Parathyroid adenoma (tissue), 2 donors: ENCODE results near the gene CHD9NB.

ENCODE experiments used
- H2AFZ ChIP-seq: fragments of 300-600 bp; sonication (generic); one replicate; pipeline ENCODE4 v1.7.0; 2017; ENCODE audit warnings: antibody characterized with exemption, mild to moderate bottlenecking
- H3K27ac ChIP-seq: fragments of 300-600 bp; sonication (generic); one replicate; pipeline ENCODE4 v1.7.0; 2017
- H3K27me3 ChIP-seq: fragments of 300-600 bp; sonication (generic); one replicate; pipeline ENCODE4 v1.7.0; 2017; ENCODE audit warnings: low read length; ENCODE audit not compliant: control insufficient read depth, insufficient read depth
- H3K36me3 ChIP-seq: fragments of 300-600 bp; sonication (generic); one replicate; pipeline ENCODE4 v1.7.0; 2017; ENCODE audit warnings: low read length; ENCODE audit not compliant: control insufficient read depth, insufficient read depth
- H3K4me1 ChIP-seq: fragments of 300-600 bp; sonication (generic); one replicate; pipeline ENCODE4 v1.7.0; 2017; ENCODE audit warnings: control low read depth
- H3K4me2 ChIP-seq: fragments of 300-600 bp; sonication (generic); one replicate; pipeline ENCODE4 v1.7.0; 2017; ENCODE audit warnings: low read length
- H3K4me3 ChIP-seq: fragments of 300-600 bp; sonication (generic); one replicate; pipeline ENCODE4 v1.7.0; 2017; ENCODE audit warnings: low read depth, low read length
- H3K79me2 ChIP-seq: fragments of 300-600 bp; sonication (generic); one replicate; pipeline ENCODE4 v1.7.0; 2017; ENCODE audit warnings: control low read depth
- H3K9ac ChIP-seq: fragments of 300-600 bp; sonication (generic); one replicate; pipeline ENCODE4 v1.7.0; 2017; ENCODE audit warnings: mild to moderate bottlenecking
- H3K9me3 ChIP-seq: fragments of 300-600 bp; sonication (generic); one replicate; pipeline ENCODE4 v1.7.0; 2017; ENCODE audit warnings: low read length; ENCODE audit not compliant: control insufficient read depth
- CTCF ChIP-seq: fragments of 300-600 bp; sonication (generic); IDR thresholded peaks from one replicate; pipeline ENCODE4 v1.7.0; 2017; ENCODE audit warnings: antibody characterized with exemption, mild to moderate bottlenecking
- donor health status: primary hyperparathyroidism.

The CHD9NB gene

GRCh38 chr16:53018834-53019416 is 33.8 kb downstream of the CHD9NB start:
- no peaks in the 10 kb centered on the region for H3K27me3 ChIP-seq
- H3K36me3 ChIP-seq, result no peaks in the 10 kb centered on the region
- H3K4me2 ChIP-seq, result no peak overlapping the region
- no peak for TF ChIP-seq CTCF
- H3K4me3 ChIP-seq, result no peak overlapping the region
- no peaks in the 10 kb centered on the region for H3K79me2 ChIP-seq
- no peaks in the 10 kb centered on the region for H3K4me1 ChIP-seq
- H3K9ac ChIP-seq, result no peak overlapping the region
- H2AFZ ChIP-seq, result no peak overlapping the region
- H3K9me3 ChIP-seq, result no peaks in the 10 kb centered on the region
- no peak overlapping the region for H3K27ac ChIP-seq

- no peaks in the 10 kb centered on the region for H3K36me3 ChIP-seq
- no peak overlapping the region for H3K9ac ChIP-seq
- H3K9me3 ChIP-seq, result no peaks in the 10 kb centered on the region
- H2AFZ ChIP-seq, result no peak overlapping the region
- H3K79me2 ChIP-seq, result no peaks in the 10 kb centered on the region
- H3K4me3 ChIP-seq, result no peak overlapping the region
- no peaks in the 10 kb centered on the region for H3K27me3 ChIP-seq
- no peak for TF ChIP-seq CTCF
- no peak overlapping the region for H3K27ac ChIP-seq
- H3K4me2 ChIP-seq, result no peak overlapping the region
- H3K4me1 ChIP-seq, result no peaks in the 10 kb centered on the region
Observed at GRCh38 chr16:53014287-53014686, 38.4 kb downstream of the CHD9NB start.

- H2AFZ ChIP-seq, result no peak overlapping the region
- H3K27me3 ChIP-seq, result no peaks in the 10 kb centered on the region
- no peak for TF ChIP-seq CTCF
- no peak overlapping the region for H3K4me2 ChIP-seq
- no peaks in the 10 kb centered on the region for H3K79me2 ChIP-seq
- H3K4me3 ChIP-seq, result no peak overlapping the region
- H3K4me1 ChIP-seq, result no peaks in the 10 kb centered on the region
- H3K9me3 ChIP-seq, result no peaks in the 10 kb centered on the region
- no peak overlapping the region for H3K9ac ChIP-seq
- H3K36me3 ChIP-seq, result no peaks in the 10 kb centered on the region
- H3K27ac ChIP-seq, result no peak overlapping the region
Observed at GRCh38 chr16:53007095-53007494, 45.6 kb downstream of the CHD9NB start.

GRCh38 chr16:52997922-52998321 is 54.8 kb downstream of the CHD9NB start:
- no peak for TF ChIP-seq CTCF
- Histone ChIP-seq H3K79me2 (no peaks in the 10 kb centered on the region), H3K4me1 (no peaks in the 10 kb centered on the region), H3K36me3 (no peaks in the 10 kb centered on the region), H2AFZ (no peak overlapping the region), H3K27ac (no peak overlapping the region), H3K27me3 (no peaks in the 10 kb centered on the region), H3K9ac (no peak overlapping the region), H3K9me3 (no peaks in the 10 kb centered on the region), H3K4me3 (no peak overlapping the region), H3K4me2 (no peak overlapping the region)

- Histone ChIP-seq H3K27ac (no peak overlapping the region), H3K4me2 (no peak overlapping the region), H3K27me3 (no peaks in the 10 kb centered on the region), H2AFZ (no peak overlapping the region), H3K79me2 (no peaks in the 10 kb centered on the region), H3K9me3 (no peaks in the 10 kb centered on the region), H3K4me3 (no peak overlapping the region), H3K36me3 (no peaks in the 10 kb centered on the region), H3K9ac (no peak overlapping the region), H3K4me1 (no peaks in the 10 kb centered on the region)
- TF ChIP-seq CTCF, result no peak
Observed at GRCh38 chr16:52994942-52995341, 57.8 kb downstream of the CHD9NB start.
